SU-DHL-6 (cell line): Measurements from ENCODE around the gene C1orf198.

Experiments used
- H2AFZ ChIP-seq: fragments of 200-600 bp; sonication (generic); 2 replicates; pipeline ENCODE4 v1.6.1; 2014; ENCODE audit warnings: low read depth, mild to moderate bottlenecking, moderate library complexity, mixed read lengths, antibody characterized with exemption, low read length; ENCODE audit not compliant: severe bottlenecking
- H3F3A ChIP-seq: fragments of 200-600 bp; shearing (Covaris generic); 2 replicates; pipeline ENCODE4 v1.6.0; 2016; ENCODE audit warnings: antibody characterized with exemption, mild to moderate bottlenecking; ENCODE audit not compliant: insufficient read depth
- H3K27ac ChIP-seq: fragments of 200-600 bp; sonication (generic); 2 replicates; pipeline ENCODE4 v1.5.1; 2016; ENCODE audit warnings: low read depth, mild to moderate bottlenecking, low read length, moderate library complexity, mixed read lengths
- H3K27me3 ChIP-seq: fragments of 200-600 bp; sonication (generic), shearing (Covaris generic); 2 replicates; pipeline ENCODE4 v1.6.0; 2014; ENCODE audit warnings: mild to moderate bottlenecking, low read length
- H3K36me3 ChIP-seq: fragments of 200-600 bp; sonication (generic); 2 replicates; pipeline ENCODE4 v1.6.1; 2014; ENCODE audit warnings: mild to moderate bottlenecking, low read length, mixed read lengths
- H3K4me2 ChIP-seq: fragments of 300-600, 200-600 bp; shearing (Covaris generic), sonication (generic); 2 replicates; pipeline ENCODE4 v1.6.0; 2014; ENCODE audit warnings: low read length, low read depth, mild to moderate bottlenecking; ENCODE audit not compliant: poor library complexity, severe bottlenecking
- H3K4me3 ChIP-seq: fragments of 200-600 bp; sonication (generic); 2 replicates; pipeline ENCODE4 v1.5.1; 2014; ENCODE audit warnings: antibody characterized with exemption, low read length, mild to moderate bottlenecking, mixed read lengths; ENCODE audit not compliant: insufficient read depth, poor library complexity, severe bottlenecking
- H3K79me2 ChIP-seq: fragments of 200-600 bp; sonication (generic); 2 replicates; pipeline ENCODE4 v1.6.1; 2014; ENCODE audit warnings: mild to moderate bottlenecking, low read length, moderate library complexity; ENCODE audit not compliant: insufficient read depth
- H3K9ac ChIP-seq: fragments of 200-600 bp; sonication (generic); 2 replicates; pipeline ENCODE4 v1.7.0; 2014; ENCODE audit warnings: mild to moderate bottlenecking, low read length
- H3K9me2 ChIP-seq: fragments of 200-600 bp; sonication (generic); replicated peaks from 2 replicates; pipeline ENCODE4 v1.6.1; 2014; ENCODE audit warnings: low read length; ENCODE audit not compliant: insufficient read depth
- H3K9me3 ChIP-seq: fragments of 200-600 bp; sonication (generic); 2 replicates; pipeline ENCODE4 v1.6.1; 2014; ENCODE audit warnings: low read length, mixed read lengths; ENCODE audit not compliant: insufficient read depth
- H4K20me1 ChIP-seq: fragments of 200-600 bp; sonication (generic); 2 replicates; pipeline ENCODE4 v1.6.1; 2014; ENCODE audit warnings: low read depth, mild to moderate bottlenecking, antibody characterized with exemption, low read length, moderate library complexity, mixed read lengths
- EZH2phosphoT487 ChIP-seq: fragments of 200-600 bp; sonication (generic), shearing (Covaris generic); conservative IDR thresholded peaks from 2 replicates; pipeline ENCODE4 v1.6.1; 2018; ENCODE audit warnings: mild to moderate bottlenecking, antibody characterized with exemption, low read length, moderate library complexity, mixed read lengths
- TF ChIP-seq, protein P1 (sequence below): fragments of 200-600 bp; sonication (generic); IDR thresholded peaks from one replicate; pipeline ENCODE4 v1.5.1; 2017; ENCODE audit warnings: antibody characterized with exemption, mild to moderate bottlenecking, low read length, moderate library complexity; ENCODE audit not compliant: insufficient read depth, poor library complexity, severe bottlenecking

Gene C1orf198

DNA sequence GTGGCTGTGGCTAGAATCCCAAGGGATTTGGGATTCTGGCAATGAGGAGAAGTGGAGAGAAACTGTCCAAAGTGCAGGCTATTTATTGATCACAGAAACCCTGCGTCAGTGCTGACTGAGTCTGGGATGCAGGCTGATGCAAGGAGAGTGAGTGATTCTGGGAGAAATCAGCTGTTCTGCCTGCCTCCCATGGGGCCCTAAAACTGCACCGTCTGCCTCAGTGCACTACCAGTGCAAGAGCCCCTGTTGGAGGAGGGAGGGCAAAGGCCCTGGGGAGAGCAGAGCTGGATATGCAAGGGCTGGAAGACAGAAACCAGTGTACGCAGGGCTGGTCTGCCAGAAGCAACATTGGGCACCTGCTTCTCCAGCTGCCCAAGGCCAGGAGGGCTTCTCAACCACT lies 42.6 kb downstream of the C1orf198 start:
- Histone ChIP-seq H3K79me2 (no peaks in the 10 kb centered on the region), H3K9me2 (no peaks in the 10 kb centered on the region), H3K4me2 (no peak overlapping the region), H4K20me1 (no peaks in the 10 kb centered on the region), H3K9ac (no peak overlapping the region), H3F3A (no peaks in the 10 kb centered on the region), H3K36me3 (no peaks in the 10 kb centered on the region), H3K4me3 (no peak overlapping the region), H3K9me3 (no peaks in the 10 kb centered on the region), H3K27me3 (no peaks in the 10 kb centered on the region), H3K27ac (no peak overlapping the region), H2AFZ (no peak overlapping the region)
- no peak for TF ChIP-seq EZH2phosphoT487
- TF ChIP-seq, protein P1, sequence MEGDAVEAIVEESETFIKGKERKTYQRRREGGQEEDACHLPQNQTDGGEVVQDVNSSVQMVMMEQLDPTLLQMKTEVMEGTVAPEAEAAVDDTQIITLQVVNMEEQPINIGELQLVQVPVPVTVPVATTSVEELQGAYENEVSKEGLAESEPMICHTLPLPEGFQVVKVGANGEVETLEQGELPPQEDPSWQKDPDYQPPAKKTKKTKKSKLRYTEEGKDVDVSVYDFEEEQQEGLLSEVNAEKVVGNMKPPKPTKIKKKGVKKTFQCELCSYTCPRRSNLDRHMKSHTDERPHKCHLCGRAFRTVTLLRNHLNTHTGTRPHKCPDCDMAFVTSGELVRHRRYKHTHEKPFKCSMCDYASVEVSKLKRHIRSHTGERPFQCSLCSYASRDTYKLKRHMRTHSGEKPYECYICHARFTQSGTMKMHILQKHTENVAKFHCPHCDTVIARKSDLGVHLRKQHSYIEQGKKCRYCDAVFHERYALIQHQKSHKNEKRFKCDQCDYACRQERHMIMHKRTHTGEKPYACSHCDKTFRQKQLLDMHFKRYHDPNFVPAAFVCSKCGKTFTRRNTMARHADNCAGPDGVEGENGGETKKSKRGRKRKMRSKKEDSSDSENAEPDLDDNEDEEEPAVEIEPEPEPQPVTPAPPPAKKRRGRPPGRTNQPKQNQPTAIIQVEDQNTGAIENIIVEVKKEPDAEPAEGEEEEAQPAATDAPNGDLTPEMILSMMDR, result no peak

DNA sequence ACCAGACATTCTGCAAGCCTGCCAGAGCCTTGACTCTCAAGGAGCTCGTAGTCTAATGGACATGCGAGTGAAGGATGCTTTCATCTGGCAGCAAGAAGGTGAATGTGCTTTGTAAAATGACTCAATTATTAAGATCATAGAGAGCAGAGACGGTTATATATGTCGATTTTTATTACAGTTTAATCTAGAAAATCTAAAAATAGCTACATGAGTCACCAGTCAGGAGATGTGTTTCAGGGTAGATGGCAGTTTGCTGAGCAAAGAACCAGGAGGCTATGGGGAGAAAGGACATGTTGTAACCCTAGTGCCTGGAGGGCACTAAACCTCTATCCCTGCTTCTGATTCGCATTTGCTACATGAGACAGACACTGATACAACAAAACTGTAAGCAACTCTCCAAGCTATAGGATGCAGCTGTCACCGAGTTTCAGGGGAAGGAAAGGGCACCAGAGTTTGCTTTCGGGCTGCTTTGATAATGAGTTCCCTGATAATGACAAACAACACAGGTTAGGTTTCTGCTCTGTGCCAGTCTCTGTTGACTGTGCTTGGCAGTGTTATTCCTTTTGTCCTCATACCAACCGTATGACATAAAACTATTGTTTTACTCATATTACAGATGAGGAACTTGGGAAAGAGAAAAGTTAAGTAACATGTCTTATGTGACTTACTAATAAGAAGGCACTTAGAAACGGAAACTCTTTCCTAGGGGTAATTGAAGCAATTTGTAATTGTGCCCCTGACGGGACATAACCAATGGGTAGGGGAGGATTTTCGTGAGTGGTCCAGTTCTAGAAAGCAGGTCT lies 43.2 kb downstream of the C1orf198 start:
- no peak overlapping the region for H2AFZ ChIP-seq
- no peaks in the 10 kb centered on the region for H3K9me2 ChIP-seq
- no peaks in the 10 kb centered on the region for H3K9me3 ChIP-seq
- TF ChIP-seq EZH2phosphoT487, result no peak
- TF ChIP-seq, protein P1, result no peak
- H3K36me3 ChIP-seq, result no peaks in the 10 kb centered on the region
- no peaks in the 10 kb centered on the region for H3K27me3 ChIP-seq
- H3K4me2 ChIP-seq, result no peak overlapping the region
- no peak overlapping the region for H3K9ac ChIP-seq
- no peak overlapping the region for H3K4me3 ChIP-seq
- no peak overlapping the region for H3K27ac ChIP-seq
- no peaks in the 10 kb centered on the region for H3K79me2 ChIP-seq
- H4K20me1 ChIP-seq, result no peaks in the 10 kb centered on the region
- no peaks in the 10 kb centered on the region for H3F3A ChIP-seq

DNA sequence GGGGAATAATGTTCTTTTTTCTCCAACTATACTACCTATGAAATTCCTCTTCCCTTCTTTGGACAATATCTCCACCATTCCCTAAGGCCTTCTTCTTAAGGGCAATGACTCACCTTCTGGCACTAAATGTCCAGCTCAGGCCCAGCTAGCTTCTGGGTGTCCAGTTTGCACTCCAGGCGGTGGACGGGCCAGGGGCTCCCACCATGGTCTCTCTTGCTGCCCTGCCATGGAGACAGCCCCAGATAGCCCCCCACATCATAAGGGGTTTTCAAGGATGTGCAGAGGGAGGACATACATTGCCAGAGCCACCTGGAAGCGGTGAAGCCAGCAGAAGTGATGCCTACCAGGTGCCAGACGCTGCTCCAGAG lies 43.8 kb downstream of the C1orf198 start:
- no peaks in the 10 kb centered on the region for H4K20me1 ChIP-seq
- no peaks in the 10 kb centered on the region for H3K36me3 ChIP-seq
- no peak overlapping the region for H3K27ac ChIP-seq
- no peak overlapping the region for H3K4me3 ChIP-seq
- H3F3A ChIP-seq, result no peaks in the 10 kb centered on the region
- no peaks in the 10 kb centered on the region for H3K9me2 ChIP-seq
- H3K9me3 ChIP-seq, result no peaks in the 10 kb centered on the region
- H3K4me2 ChIP-seq, result no peak overlapping the region
- H3K9ac ChIP-seq, result no peak overlapping the region
- TF ChIP-seq, protein P1, result no peak
- TF ChIP-seq EZH2phosphoT487, result no peak
- H2AFZ ChIP-seq, result no peak overlapping the region
- H3K27me3 ChIP-seq, result no peaks in the 10 kb centered on the region
- no peaks in the 10 kb centered on the region for H3K79me2 ChIP-seq
